Activated gamma-delta T cell treated with anti-CD3 and anti-CD28 coated beads, Interleukin-2, amount 50 U/mL, for 16 hours (primary cell): ENCODE measurements around the gene ATP5PB.

Experiments
- DNase-seq: peaks from one replicate; pipeline ENCODE4 v3.0.0-alpha.2; 2020; ENCODE audit warnings: low read depth

The ATP5PB gene

GRCh38 chr1:111507411-111508201 lies 58.3 kb downstream of the ATP5PB start:
- peak; percentile 57 for DNase-seq

GRCh38 chr1:111509997-111510375 lies 60.7 kb downstream of the ATP5PB start:
- DNase-seq, result no peak

GRCh38 chr1:111511370-111511769 lies 62.1 kb downstream of the ATP5PB start:
- no peak for DNase-seq
